Measurements from ENCODE around the gene BAG3. TPM values are rescaled to one million over a fixed set of nuclear protein-coding genes. Genes with fewer than 3 reads are reported as not detected.
"Not testable (repeated sequence)": the region's sequence is repeated elsewhere in the genome, so short reads cannot be mapped to it uniquely, and the experiment has no call there.

Gene BAG3
- total RNA-seq, 2 experiments from 2014 or later: 14.9 to 16.4 TPM

GRCh38 chr10:119680650-119681081 is 29.5 kb downstream of the BAG3 start:
- ChIA-PET CTCF (interaction anchor here (0.8 to 1.1 kb wide), 2 partner anchors 19 to 45 kb away, joined by 3 read pairs; partner anchors contain the start of gene INPP5F), POLR2A (interaction anchor here (0.6 kb wide), 1 partner anchor 978 kb away, joined by 3 read pairs; no protein-coding TSS in a partner anchor)

- ChIA-PET POLR2A (interaction anchor here (0.6 to 1.3 kb wide), 5 partner anchors 39 to 186 kb away, joined by 3 to 5 read pairs (median 4); partner anchors contain the start of genes INPP5F and MCMBP), CTCF (interaction anchor here (0.5 to 2.0 kb wide), 22 partner anchors 7 to 482 kb away, joined by 3 to 9 read pairs (median 4); partner anchors contain the start of gene INPP5F)
Observed at GRCh38 chr10:119686465-119687191, 35.4 kb downstream of the BAG3 start.

GRCh38 chr10:119687192-119688032 is 36.2 kb downstream of the BAG3 start:
- CTCF ChIA-PET: interaction anchor here (0.5 to 2.0 kb wide), 17 partner anchors 8 to 482 kb away, joined by 3 to 9 read pairs (median 4); partner anchors contain the start of gene INPP5F
- POLR2A ChIA-PET: interaction anchor here (1.2 to 1.3 kb wide), 2 partner anchors 39 to 185 kb away, joined by 3 to 5 read pairs; partner anchors contain the start of genes INPP5F and MCMBP

- CTCF ChIA-PET: interaction anchor here (1.6 kb wide), 1 partner anchor 171 kb away, joined by 4 read pairs; no protein-coding TSS in a partner anchor
- POLR2A ChIA-PET: no interaction called here
Observed at GRCh38 chr10:119688033-119688508, 36.9 kb downstream of the BAG3 start.

GRCh38 chr10:119689016-119689580 is 37.9 kb downstream of the BAG3 start:
- ChIA-PET CTCF (no interaction called here), POLR2A (no interaction called here)

GRCh38 chr10:119691726-119692125 is 40.5 kb downstream of the BAG3 start:
- POLR2A ChIA-PET: interaction anchor here (0.6 kb wide), 2 partner anchors 13 to 128 kb away, joined by 3 to 6 read pairs; no protein-coding TSS in a partner anchor
- CTCF ChIA-PET: interaction anchor here (1.2 to 1.3 kb wide), 2 partner anchors 9 to 17 kb away, joined by 3 read pairs; no protein-coding TSS in a partner anchor

- ChIA-PET CTCF (no interaction called here), POLR2A (no interaction called here)
Observed at GRCh38 chr10:119693262-119693957, 42.2 kb downstream of the BAG3 start.

- ChIA-PET POLR2A (no interaction called here), CTCF (interaction anchor here (0.6 to 1.2 kb wide), 3 partner anchors 11 to 164 kb away, joined by 3 to 4 read pairs (median 3); no protein-coding TSS in a partner anchor)
Observed at GRCh38 chr10:119694608-119695007, 43.4 kb downstream of the BAG3 start.

- ChIA-PET POLR2A (no interaction called here), CTCF (interaction anchor here (0.6 kb wide), 1 partner anchor 401 kb away, joined by 3 read pairs; no protein-coding TSS in a partner anchor)
Observed at GRCh38 chr10:119700321-119700954, 49.3 kb downstream of the BAG3 start.

GRCh38 chr10:119701861-119702260 is 50.7 kb downstream of the BAG3 start:
- POLR2A ChIA-PET: interaction anchor here (0.7 to 1.6 kb wide), 2 partner anchors 19 to 24 kb away, joined by 3 to 12 read pairs; partner anchors contain the start of gene INPP5F
- CTCF ChIA-PET: interaction anchor here (0.7 to 1.7 kb wide), 4 partner anchors 15 to 160 kb away, joined by 3 to 6 read pairs (median 4); partner anchors contain the start of gene INPP5F

GRCh38 chr10:119702583-119702982 is 51.4 kb downstream of the BAG3 start:
- ChIA-PET CTCF (interaction anchor here (1.1 to 1.7 kb wide), 3 partner anchors 15 to 23 kb away, joined by 3 to 6 read pairs (median 6); partner anchors contain the start of gene INPP5F), POLR2A (interaction anchor here (0.7 to 1.6 kb wide), 2 partner anchors 20 to 23 kb away, joined by 3 to 12 read pairs; partner anchors contain the start of gene INPP5F)

- ChIA-PET CTCF (interaction anchor here (0.7 to 1.9 kb wide), 6 partner anchors 17 to 156 kb away, joined by 3 to 12 read pairs (median 5); partner anchors contain the start of genes BAG3 and INPP5F), POLR2A (interaction anchor here (0.8 to 1.5 kb wide), 2 partner anchors 12 to 22 kb away, joined by 3 to 13 read pairs; partner anchors contain the start of gene INPP5F)
Observed at GRCh38 chr10:119703903-119704508, 52.8 kb downstream of the BAG3 start.

- CTCF ChIA-PET: interaction anchor here (0.6 to 1.9 kb wide), 3 partner anchors 11 to 20 kb away, joined by 3 to 12 read pairs (median 8); partner anchors contain the start of gene INPP5F
- POLR2A ChIA-PET: interaction anchor here (0.6 to 1.6 kb wide), 4 partner anchors 19 to 675 kb away, joined by 4 to 8 read pairs (median 6); partner anchors contain the start of gene INPP5F
Observed at GRCh38 chr10:119705434-119705831, 54.3 kb downstream of the BAG3 start.

GRCh38 chr10:119706521-119707278 is 55.5 kb downstream of the BAG3 start:
- ChIA-PET CTCF (interaction anchor here (0.6 to 1.0 kb wide), 2 partner anchors 19 to 48 kb away, joined by 3 read pairs; no protein-coding TSS in a partner anchor), POLR2A (interaction anchor here (0.6 to 1.6 kb wide), 2 partner anchors 19 to 611 kb away, joined by 6 to 8 read pairs; partner anchors contain the start of gene INPP5F)

- CTCF ChIA-PET: interaction anchor here (1.0 to 1.1 kb wide), 2 partner anchors 43 to 49 kb away, joined by 3 read pairs; no protein-coding TSS in a partner anchor
- POLR2A ChIA-PET: interaction anchor here (1.3 kb wide), 1 partner anchor 18 kb away, joined by 11 read pairs; the partner anchor contains the start of gene INPP5F
Observed at GRCh38 chr10:119707331-119707730, 56.2 kb downstream of the BAG3 start.

GRCh38 chr10:119710935-119711334 is 59.8 kb downstream of the BAG3 start:
- CTCF ChIA-PET, POLR2A ChIA-PET: not testable (repeated sequence)
